ENCODE measurements around the gene IFITM10.

DNA sequence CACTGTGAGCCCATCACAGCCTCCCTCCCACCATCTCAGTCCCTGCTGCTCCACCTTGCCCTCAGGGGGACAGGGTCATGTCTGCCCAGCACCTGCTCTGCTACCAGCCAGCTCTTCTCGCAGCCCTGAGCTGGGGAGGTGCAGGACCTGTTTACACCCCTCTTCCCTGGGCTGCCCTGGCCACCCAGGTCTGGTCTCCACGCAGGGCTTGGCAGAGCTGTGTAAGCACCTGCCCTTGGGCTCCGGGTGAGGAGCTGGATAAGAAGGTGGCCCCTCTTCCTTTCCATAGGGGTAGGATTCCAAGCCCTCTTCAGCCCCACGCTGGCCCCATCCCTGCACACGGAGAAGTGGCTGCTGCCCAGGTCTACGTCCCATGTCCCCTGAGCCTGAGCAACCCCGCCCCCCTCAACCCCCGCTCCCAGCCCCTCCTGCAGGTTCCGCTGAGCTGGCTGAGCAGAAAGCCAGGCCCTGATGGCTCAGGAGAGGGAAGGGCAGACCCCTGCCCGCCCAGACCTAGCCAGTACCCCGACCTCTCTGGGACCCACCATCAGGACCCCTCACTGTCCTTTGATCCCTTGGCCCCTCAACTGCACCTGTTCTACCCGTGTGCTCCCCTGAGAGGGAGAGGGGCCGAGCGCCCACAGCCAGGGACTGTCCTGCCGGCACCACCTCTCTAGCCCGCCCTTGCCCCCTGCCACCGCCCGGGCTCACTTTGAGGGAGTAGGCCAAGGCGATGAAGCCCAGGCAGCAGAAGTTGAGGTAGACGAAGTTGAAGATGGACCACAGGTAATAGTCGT lies 3.2 kb downstream of the IFITM10 start:
- no peak for TF ChIP-seq POLR2A (IDR thresholded peaks at IDR 0.05; ENCODE audit: low read length)
- no peak for TF ChIP-seq GATA1 (IDR thresholded peaks at IDR 0.05; ENCODE audit: low read depth, low read length)
